OCI-LY7 (cell line): ENCODE measurements around the gene ROBO1.

Experiments
- CTCF ChIP-seq: fragments of 200-600 bp; sonication (generic); conservative IDR thresholded peaks from 2 replicates; pipeline ENCODE4 v1.5.1; 2014; ENCODE audit warnings: mild to moderate bottlenecking, antibody characterized with exemption, low read length, moderate library complexity, mixed read lengths
- EZH2phosphoT487 ChIP-seq: fragments of 200-600 bp; sonication (generic); IDR thresholded peaks from 2 replicates; pipeline ENCODE4 v1.6.1; 2018; ENCODE audit warnings: low read depth, borderline replicate concordance, mild to moderate bottlenecking, mixed run types, antibody characterized with exemption, low read length, moderate library complexity, mixed read lengths

GRCh38 chr3:79478620-79479019 is 289.2 kb downstream of the ROBO1 start:
- TF ChIP-seq CTCF (no peak), EZH2phosphoT487 (no peak)
